Gastrocnemius medialis (tissue), 4 donors: Measurements from ENCODE around the gene RORC.

ENCODE experiments used
- CTCF ChIP-seq, 5 experiments: fragments of 450-650 bp in 3 of 5; fragments of 200-600 bp in 2 of 5; sonication (generic) in 2 of 5; IDR thresholded peaks in 4 of 5; conservative IDR thresholded peaks in 1 of 5; 1 replicate in 4 of 5; 2 replicates in 1 of 5; pipeline ENCODE4 v1.5.1; 2016 to 2019; ENCODE audit warnings: antibody characterized with exemption in 5 of 5, mild to moderate bottlenecking in 3 of 5, moderate library complexity in 3 of 5
- POLR2A ChIP-seq, 2 donors: fragments of 450-650 bp; IDR thresholded peaks; one replicate each; pipeline ENCODE4 v1.6.1; 2017; ENCODE audit warnings: antibody characterized with exemption in 2 of 2, mild to moderate bottlenecking in 2 of 2, moderate library complexity in 2 of 2

- TF ChIP-seq CTCF (IDR thresholded peaks at IDR 0.05 in 4 of 5, conservative IDR thresholded peaks at IDR 0.05 in 1 of 5) (no peak), POLR2A (IDR thresholded peaks at IDR 0.05) (no peak)
Observed at GRCh38 chr1:151854658-151855057, 23.1 kb upstream of the RORC start.
